CD4-positive, alpha-beta memory T cell (primary cell): ENCODE measurements around the gene PDE4D. TPM values are rescaled to one million over a fixed set of nuclear protein-coding genes. Genes with fewer than 3 reads are reported as not detected.

Experiments used
- CTCF ChIA-PET: fragments of 350-600 bp; sonication (Branson Sonifier 250); formaldehyde crosslinking; loops from one replicate; lab custom pipeline; 2021; ENCODE audit warnings: inconsistent platforms; ENCODE audit not compliant: partially characterized antibody; lab: Charles Lee
- POLR2A ChIA-PET: fragments of 350-600 bp; sonication (Branson Sonifier 250); formaldehyde crosslinking; loops from one replicate; lab custom pipeline; 2021; ENCODE audit not compliant: partially characterized antibody; lab: Charles Lee
- DNase-seq, 5 donors: peaks; one replicate each; pipeline versions ENCODE4 v3.0.0 to v3.0.0-alpha.2; 2020 to 2022; ENCODE audit warnings: mixed read lengths in 1 of 5
- H3K27ac ChIP-seq: one replicate; pipeline ENCODE4 v1.7.0; 2013; ENCODE audit warnings: low read depth, low read length
- H3K27me3 ChIP-seq: 2 replicates; pipeline ENCODE4 v1.7.0; 2013; ENCODE audit warnings: mild to moderate bottlenecking, low read length, moderate library complexity; ENCODE audit not compliant: insufficient read depth
- H3K36me3 ChIP-seq: 2 replicates; pipeline ENCODE4 v1.7.0; 2013; ENCODE audit warnings: mild to moderate bottlenecking, low read length, moderate library complexity; ENCODE audit not compliant: insufficient read depth
- H3K4me1 ChIP-seq: 2 replicates; pipeline ENCODE4 v1.7.0; 2013; ENCODE audit warnings: mild to moderate bottlenecking, low read length, moderate library complexity; ENCODE audit not compliant: insufficient read depth
- H3K4me3 ChIP-seq, 2 donors: one replicate each; pipeline ENCODE4 v1.7.0; 2013; ENCODE audit warnings: low read length in 2 of 2, mild to moderate bottlenecking in 1 of 2
- H3K9me3 ChIP-seq, 2 donors: one replicate each; pipeline ENCODE4 v1.7.0; 2013; ENCODE audit warnings: low read length in 2 of 2, control low read depth in 1 of 2; ENCODE audit not compliant: control insufficient read depth in 1 of 2
- H3K27ac Mint-ChIP-seq, 7 donors: one replicate each; pipeline ENCODE4 v1.8.0; 2020 to 2021; ENCODE audit warnings: mixed read lengths in 7 of 7, mild to moderate bottlenecking in 6 of 7, inconsistent platforms in 3 of 7, moderate library complexity in 3 of 7
- H3K27me3 Mint-ChIP-seq, 2 donors: one replicate each; pipeline ENCODE4 v1.8.0; 2020 to 2021; ENCODE audit warnings: mixed read lengths in 2 of 2
- H3K36me3 Mint-ChIP-seq, 2 donors: one replicate each; pipeline ENCODE4 v1.8.0; 2020 to 2021; ENCODE audit warnings: mixed read lengths in 2 of 2, inconsistent platforms in 1 of 2, mild to moderate bottlenecking in 1 of 2
- H3K4me1 Mint-ChIP-seq, 4 donors: one replicate each; pipeline ENCODE4 v1.8.0; 2020 to 2021; ENCODE audit warnings: mixed read lengths in 4 of 4, mild to moderate bottlenecking in 1 of 4
- H3K4me3 Mint-ChIP-seq, 8 donors: one replicate each; pipeline ENCODE4 v1.8.0; 2020 to 2021; ENCODE audit warnings: mixed read lengths in 8 of 8, mild to moderate bottlenecking in 7 of 8, moderate library complexity in 6 of 8, inconsistent platforms in 3 of 8
- H3K9me3 Mint-ChIP-seq, 8 donors: one replicate each; pipeline ENCODE4 v1.8.0; 2020 to 2021; ENCODE audit warnings: mixed read lengths in 8 of 8, mild to moderate bottlenecking in 5 of 8, inconsistent platforms in 3 of 8, moderate library complexity in 1 of 8
- intact Hi-C: fragments of 100-400 bp; cut with micrococcal nuclease; formaldehyde crosslinking; loops from one replicate; pipeline ENCODE4 v1.15.1; 2023
- polyA plus RNA-seq, 2 donors: library from polyadenylated mRNA; unstranded; fragments of 300-500 nt; fragmentation: Illumina TruSeq; gene quantifications; one replicate each; pipeline ENCODE4 v1.2.3, GENCODE V29; 2021
- total RNA-seq, 2 experiments: library from RNA; stranded (reverse); gene quantifications; one replicate each; pipeline ENCODE4 v1.2.3, GENCODE V29; 2021

PDE4D gene
- total and polyA plus RNA-seq, 4 experiments from 2014 or later = 12.3 to 49.7 (median 30.3) TPM

- no peak for DNase-seq
- H3K27ac ChIP-seq = no peak overlapping the region
- H3K4me3 Mint-ChIP-seq = no peak overlapping the region
- no peaks in the 10 kb centered on the region for H3K27me3 ChIP-seq
- H3K4me1 Mint-ChIP-seq = no peaks in the 10 kb centered on the region
- H3K36me3 Mint-ChIP-seq = no peaks in the 10 kb centered on the region
- intact Hi-C loops = no loop called here
- H3K27me3 Mint-ChIP-seq = peaks cover 5 to 6% of the 10 kb centered on the region in 2 donors
- ChIA-PET CTCF (no interaction called here), POLR2A (no interaction called here)
- no peaks in the 10 kb centered on the region for H3K9me3 Mint-ChIP-seq
- H3K4me1 ChIP-seq = no peaks in the 10 kb centered on the region
- H3K27ac Mint-ChIP-seq = peak overlapping the region in 1 of 7 donors; percentile 30
- H3K36me3 ChIP-seq = no peaks in the 10 kb centered on the region
- no peaks in the 10 kb centered on the region for H3K9me3 ChIP-seq
- no peak overlapping the region for H3K4me3 ChIP-seq
Measured at GRCh38 chr5:59287884-59288283, 605.6 kb downstream of the PDE4D start.

- H3K4me3 ChIP-seq = no peak overlapping the region
- CTCF ChIA-PET = no interaction called here
- Mint-ChIP-seq H3K27ac (peak overlapping the region in 1 of 7 donors; percentile 74), H3K9me3 (no peaks in the 10 kb centered on the region), H3K4me1 (no peaks in the 10 kb centered on the region), H3K4me3 (no peak overlapping the region), H3K27me3 (peaks cover 5 to 6% of the 10 kb centered on the region in 2 donors), H3K36me3 (no peaks in the 10 kb centered on the region)
- no peak for DNase-seq
- H3K4me1 ChIP-seq = no peaks in the 10 kb centered on the region
- H3K27ac ChIP-seq = no peak overlapping the region
- POLR2A ChIA-PET = no interaction called here
- intact Hi-C loops = no loop called here
- no peaks in the 10 kb centered on the region for H3K9me3 ChIP-seq
- H3K27me3 ChIP-seq = no peaks in the 10 kb centered on the region
- H3K36me3 ChIP-seq = no peaks in the 10 kb centered on the region
Measured at GRCh38 chr5:59287361-59287760, 606.2 kb downstream of the PDE4D start.

- no peak overlapping the region for H3K4me3 Mint-ChIP-seq
- no peak for DNase-seq
- H3K4me1 Mint-ChIP-seq = no peaks in the 10 kb centered on the region
- POLR2A ChIA-PET = no interaction called here
- H3K36me3 Mint-ChIP-seq = no peaks in the 10 kb centered on the region
- H3K27ac ChIP-seq = no peak overlapping the region
- H3K4me1 ChIP-seq = no peaks in the 10 kb centered on the region
- H3K9me3 Mint-ChIP-seq = no peaks in the 10 kb centered on the region
- no peaks in the 10 kb centered on the region for H3K27me3 ChIP-seq
- CTCF ChIA-PET = interaction anchor here (0.6 kb wide), 1 partner anchor 478 kb away, joined by 3 read pairs; no protein-coding TSS in a partner anchor
- H3K4me3 ChIP-seq = no peak overlapping the region
- no peaks in the 10 kb centered on the region for H3K9me3 ChIP-seq
- no peak overlapping the region for H3K27ac Mint-ChIP-seq
- intact Hi-C loops = no loop called here
- H3K36me3 ChIP-seq = no peaks in the 10 kb centered on the region
- peaks cover 7% of the 10 kb centered on the region in 2 donors for H3K27me3 Mint-ChIP-seq
Measured at GRCh38 chr5:59286510-59286909, 607.0 kb downstream of the PDE4D start.

- Histone ChIP-seq H3K36me3 (no peaks in the 10 kb centered on the region), H3K4me1 (no peaks in the 10 kb centered on the region), H3K4me3 (no peak overlapping the region), H3K27ac (no peak overlapping the region), H3K9me3 (no peaks in the 10 kb centered on the region), H3K27me3 (no peaks in the 10 kb centered on the region)
- Mint-ChIP-seq H3K4me3 (no peak overlapping the region), H3K36me3 (no peaks in the 10 kb centered on the region), H3K27me3 (peaks cover 7 to 8% of the 10 kb centered on the region in 2 donors), H3K9me3 (no peaks in the 10 kb centered on the region), H3K4me1 (no peaks in the 10 kb centered on the region), H3K27ac (no peak overlapping the region)
- intact Hi-C loops = no loop called here
- CTCF ChIA-PET = no interaction called here
- no peak for DNase-seq
- POLR2A ChIA-PET = no interaction called here
Measured at GRCh38 chr5:59285300-59286016, 608.1 kb downstream of the PDE4D start.

GRCh38 chr5:59282726-59283125 lies 610.8 kb downstream of the PDE4D start:
- ChIA-PET POLR2A (no interaction called here), CTCF (interaction anchor here (0.7 kb wide), 1 partner anchor 784 kb away, joined by 3 read pairs; no protein-coding TSS in a partner anchor)
- Mint-ChIP-seq H3K36me3 (no peaks in the 10 kb centered on the region), H3K27me3 (peaks cover 7 to 14% of the 10 kb centered on the region in 2 donors), H3K27ac (no peak overlapping the region), H3K9me3 (peaks cover 0 to 2% (median 0%) of the 10 kb centered on the region in 8 donors), H3K4me3 (no peak overlapping the region), H3K4me1 (no peaks in the 10 kb centered on the region)
- Histone ChIP-seq H3K27me3 (no peaks in the 10 kb centered on the region), H3K9me3 (no peaks in the 10 kb centered on the region), H3K36me3 (no peaks in the 10 kb centered on the region), H3K27ac (no peak overlapping the region), H3K4me3 (no peak overlapping the region), H3K4me1 (no peaks in the 10 kb centered on the region)
- intact Hi-C loops = no loop called here
- no peak for DNase-seq

- DNase-seq = no peak
- H3K27me3 Mint-ChIP-seq = peaks cover 13 to 18% of the 10 kb centered on the region in 2 donors
- Histone ChIP-seq H3K36me3 (no peaks in the 10 kb centered on the region), H3K9me3 (no peaks in the 10 kb centered on the region), H3K4me3 (no peak overlapping the region), H3K4me1 (no peaks in the 10 kb centered on the region), H3K27me3 (no peaks in the 10 kb centered on the region), H3K27ac (no peak overlapping the region)
- H3K4me1 Mint-ChIP-seq = peaks cover 7 to 10% (median 9%) of the 10 kb centered on the region in 4 donors
- H3K9me3 Mint-ChIP-seq = peaks cover 0 to 2% (median 0%) of the 10 kb centered on the region in 8 donors
- no peak overlapping the region for H3K27ac Mint-ChIP-seq
- H3K36me3 Mint-ChIP-seq = no peaks in the 10 kb centered on the region
- CTCF ChIA-PET = no interaction called here
- POLR2A ChIA-PET = no interaction called here
- H3K4me3 Mint-ChIP-seq = no peak overlapping the region
- intact Hi-C loops = no loop called here
Measured at GRCh38 chr5:59279979-59280378, 613.5 kb downstream of the PDE4D start.

- Histone ChIP-seq H3K27ac (no peak overlapping the region), H3K4me3 (no peak overlapping the region), H3K36me3 (no peaks in the 10 kb centered on the region), H3K27me3 (no peaks in the 10 kb centered on the region), H3K4me1 (no peaks in the 10 kb centered on the region), H3K9me3 (no peaks in the 10 kb centered on the region)
- peaks cover 8 to 12% (median 10%) of the 10 kb centered on the region in 4 donors for H3K4me1 Mint-ChIP-seq
- H3K4me3 Mint-ChIP-seq = no peak overlapping the region
- no peaks in the 10 kb centered on the region for H3K36me3 Mint-ChIP-seq
- intact Hi-C loops = no loop called here
- ChIA-PET POLR2A (interaction anchor here (0.6 kb wide), 1 partner anchor 490 kb away, joined by 3 read pairs; no protein-coding TSS in a partner anchor), CTCF (no interaction called here)
- H3K27me3 Mint-ChIP-seq = peaks cover 16 to 21% of the 10 kb centered on the region in 2 donors
- DNase-seq = no peak
- H3K27ac Mint-ChIP-seq = no peak overlapping the region
- H3K9me3 Mint-ChIP-seq = peaks cover 0 to 2% (median 0%) of the 10 kb centered on the region in 8 donors
Measured at GRCh38 chr5:59276917-59277372, 616.6 kb downstream of the PDE4D start.
